NCI-H2107 treated with DMSO at 0.1 percent for 48 hours (cell line): ENCODE measurements around the gene SMAP2.
"Not testable (repeated sequence)": the region's sequence is repeated elsewhere in the genome, so short reads cannot be mapped to it uniquely, and the experiment has no call there.

Source experiments
- DNase-seq: peaks from one replicate; lab custom pipeline; 2025; ENCODE audit not compliant: unreplicated experiment; lab: John Stamatoyannopoulos, UW

The SMAP2 gene

DNA sequence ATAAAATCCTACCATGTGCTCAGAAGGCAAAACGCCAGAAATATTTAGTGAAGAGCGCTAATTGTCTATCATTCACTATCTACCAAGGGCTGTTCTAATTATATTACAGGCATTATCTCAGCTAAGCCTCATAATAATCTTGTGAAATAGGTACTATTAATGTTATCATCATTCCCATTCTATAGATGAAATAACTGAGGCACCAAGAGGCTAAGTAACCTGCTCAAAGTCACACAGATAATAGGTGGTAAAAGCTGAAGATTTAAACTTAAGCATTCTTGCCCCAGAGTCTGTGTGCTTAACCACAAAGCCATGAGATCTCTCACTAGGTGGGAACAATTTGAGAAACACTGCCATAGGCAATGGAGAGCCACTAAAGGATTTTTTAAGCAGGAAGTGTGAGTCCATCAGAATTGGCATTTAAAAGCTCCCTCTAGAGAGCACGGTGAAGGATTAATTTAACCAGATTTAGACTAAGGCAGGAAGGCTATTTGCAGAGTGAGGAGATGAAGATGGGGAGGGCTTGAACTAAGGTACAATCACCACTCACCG is 1.7 kb upstream of the SMAP2 start:
- DNase-seq, result no peak

DNA sequence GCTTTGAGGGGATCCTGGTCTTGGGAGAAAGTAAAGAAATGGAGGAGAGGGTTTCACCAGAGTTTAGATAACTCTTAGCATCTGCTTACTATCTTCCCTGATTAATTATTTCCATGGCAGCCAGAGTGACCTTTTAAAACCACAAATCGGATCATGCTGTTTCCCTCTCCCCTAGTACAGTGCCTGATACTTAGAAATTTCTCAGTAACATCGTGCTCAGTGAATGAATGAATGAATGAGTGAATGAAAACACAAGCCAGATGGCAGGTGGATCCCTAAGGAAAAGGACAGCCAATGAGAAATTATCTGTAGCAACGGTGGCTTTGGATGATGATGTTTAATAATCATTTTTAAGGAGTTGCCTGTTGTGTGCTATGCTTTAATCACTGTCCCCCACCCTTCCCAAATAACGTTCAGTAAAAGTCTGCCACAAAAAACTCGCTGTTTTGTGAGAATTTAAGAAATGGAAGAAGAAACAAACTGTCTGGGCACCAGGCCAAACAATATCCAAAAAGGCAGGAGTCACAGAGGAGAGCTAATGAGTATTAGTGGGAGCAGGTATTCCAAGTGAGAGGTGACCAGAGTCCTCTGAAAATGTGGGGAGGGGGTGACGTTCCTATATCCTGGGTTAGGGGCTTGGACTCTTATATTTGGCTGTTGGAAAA is 737 bp upstream of the SMAP2 start:
- no peak for DNase-seq

DNA sequence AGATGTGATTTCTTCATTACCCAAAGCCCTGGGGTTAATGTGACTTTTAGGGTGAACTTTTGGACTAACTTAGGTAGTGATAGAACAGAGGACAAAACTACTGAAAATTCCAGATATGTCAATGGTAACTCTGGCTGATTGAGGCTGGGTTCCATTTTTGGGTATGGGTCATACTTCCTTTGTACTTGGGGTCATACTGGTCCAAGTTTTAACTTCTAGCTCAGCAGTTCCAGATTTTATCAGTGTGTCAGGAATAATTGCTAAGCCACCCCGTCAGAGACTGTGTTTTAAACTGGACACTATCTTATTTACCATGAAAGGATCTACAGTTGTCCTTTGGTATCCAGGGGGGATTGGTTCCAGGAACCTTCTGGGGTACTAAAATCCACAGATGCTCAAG is 4.0 kb downstream of the SMAP2 start:
- DNase-seq, result no peak

DNA sequence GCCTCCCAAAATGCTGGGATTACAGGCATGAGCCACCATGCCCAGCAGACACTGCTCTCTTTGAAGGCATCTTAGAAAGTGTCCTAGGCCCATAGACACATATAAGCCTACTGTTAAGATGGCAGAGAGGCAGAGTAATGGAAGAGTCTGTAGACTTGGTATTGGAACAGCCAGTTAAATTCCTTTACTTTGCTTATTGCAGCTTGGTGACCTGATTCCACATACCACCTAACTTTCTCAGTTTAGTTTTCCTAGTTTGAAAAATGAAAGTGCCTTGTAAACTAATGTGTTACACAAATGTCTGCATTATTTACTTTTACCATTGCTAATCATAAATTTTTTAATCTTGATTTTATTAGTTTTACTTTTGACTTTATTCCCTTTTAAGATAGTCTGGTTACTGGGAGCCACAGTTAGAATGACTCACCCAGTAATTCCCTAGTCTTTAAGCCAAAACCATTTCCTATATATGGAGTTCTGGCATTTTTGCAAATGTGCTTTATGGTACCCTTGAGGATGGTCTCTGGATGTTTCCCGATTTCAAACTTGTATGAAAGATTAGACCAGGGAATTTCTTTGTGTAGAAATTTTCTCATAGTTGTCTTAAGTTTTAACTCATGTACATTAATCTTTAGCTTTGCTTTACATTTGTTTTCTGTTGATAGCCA is 6.4 kb downstream of the SMAP2 start:
- DNase-seq, result no peak

DNA sequence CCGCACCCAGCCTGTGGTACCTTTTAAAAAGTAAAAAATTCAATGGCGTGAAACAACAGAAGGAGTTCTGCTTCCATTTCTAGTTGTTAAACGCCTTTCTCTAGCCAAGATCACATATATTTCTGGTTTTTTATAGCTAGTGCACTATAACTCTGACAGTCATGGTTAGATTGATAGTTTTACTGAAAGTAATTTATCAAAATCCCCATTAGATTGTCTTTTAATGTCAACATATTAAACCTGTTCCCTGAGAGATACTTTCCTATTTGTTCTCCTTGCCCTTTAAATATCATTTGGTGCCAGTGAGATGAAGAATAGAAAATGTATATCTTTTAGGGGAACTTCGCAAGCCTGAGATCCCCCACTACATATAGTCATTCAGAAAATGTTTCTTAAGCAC is 7.3 kb downstream of the SMAP2 start:
- DNase-seq, result no peak

DNA sequence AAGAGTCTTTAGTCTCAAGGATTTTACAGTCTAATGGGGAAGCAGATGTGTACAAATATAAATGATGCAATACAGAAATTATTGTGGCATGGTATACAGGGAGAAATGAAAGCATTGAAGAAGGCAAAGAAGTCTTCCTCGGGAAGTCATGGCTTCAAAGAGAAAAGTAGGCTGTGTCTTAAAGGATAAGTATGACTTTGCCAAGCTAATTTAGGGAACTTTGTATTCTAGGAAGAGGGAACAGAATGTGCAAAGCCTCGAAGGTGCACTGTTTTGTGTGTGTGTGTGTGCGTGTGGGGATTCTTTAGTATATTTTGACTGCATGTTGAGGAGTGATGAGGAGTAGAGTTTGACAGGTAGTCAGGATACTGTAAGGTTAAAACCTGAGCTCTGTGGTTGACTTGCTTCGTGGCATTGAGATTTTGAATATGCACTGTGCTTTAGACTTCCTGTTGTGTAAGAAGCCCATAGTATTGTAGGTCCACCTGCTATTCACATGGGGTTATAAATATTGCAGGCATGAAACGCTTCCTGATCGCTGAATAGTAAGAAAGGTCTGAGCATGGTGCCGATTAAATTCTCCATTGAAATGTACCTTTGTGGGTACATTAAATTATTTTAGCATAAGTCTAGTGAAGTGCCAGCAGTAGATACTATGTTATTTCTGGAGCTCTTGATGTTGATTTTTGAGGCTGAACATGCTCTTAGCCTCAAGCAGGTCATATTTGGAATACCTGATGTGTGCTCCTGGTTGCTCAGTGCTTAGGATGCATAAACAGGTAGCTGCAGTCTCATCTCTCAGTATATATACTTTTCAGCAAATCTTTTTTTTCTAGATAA is 8.0 kb downstream of the SMAP2 start:
- no peak for DNase-seq

DNA sequence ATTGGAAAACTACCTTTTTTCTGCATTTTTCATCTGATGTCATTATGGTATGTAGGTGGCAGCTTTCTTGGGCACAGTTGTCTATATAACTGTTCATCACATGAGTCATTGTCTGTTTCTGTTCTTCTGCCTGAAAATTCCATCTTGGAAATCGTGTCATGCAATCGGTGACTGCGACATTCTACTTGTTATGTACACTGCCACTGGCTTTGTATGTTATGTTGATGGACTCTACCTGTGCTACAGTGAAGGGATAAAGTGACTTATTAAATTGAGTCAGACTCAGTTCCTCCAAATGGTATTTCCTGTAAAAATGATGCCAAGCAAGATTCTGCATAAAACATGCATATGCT is 8.6 kb downstream of the SMAP2 start:
- DNase-seq, result no peak

DNA sequence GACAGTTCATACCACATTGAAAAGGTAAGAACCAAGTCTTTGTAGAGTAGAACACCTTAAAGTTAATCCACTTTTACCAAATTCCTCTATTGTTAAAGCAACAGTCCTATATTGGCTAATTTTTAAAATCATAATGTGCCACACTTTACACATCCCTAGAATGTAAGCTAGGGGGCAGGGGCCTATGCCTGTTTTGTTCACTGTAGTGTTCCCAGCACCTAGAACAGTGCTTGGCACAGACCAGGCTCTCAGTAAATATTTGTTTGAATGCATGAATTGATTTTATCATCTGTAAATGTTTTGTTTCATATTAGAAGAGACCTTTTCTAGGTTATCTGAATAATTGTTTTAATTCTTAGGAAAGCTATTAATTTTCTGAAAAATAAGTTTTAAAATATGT is 9.1 kb downstream of the SMAP2 start:
- no peak for DNase-seq

DNA sequence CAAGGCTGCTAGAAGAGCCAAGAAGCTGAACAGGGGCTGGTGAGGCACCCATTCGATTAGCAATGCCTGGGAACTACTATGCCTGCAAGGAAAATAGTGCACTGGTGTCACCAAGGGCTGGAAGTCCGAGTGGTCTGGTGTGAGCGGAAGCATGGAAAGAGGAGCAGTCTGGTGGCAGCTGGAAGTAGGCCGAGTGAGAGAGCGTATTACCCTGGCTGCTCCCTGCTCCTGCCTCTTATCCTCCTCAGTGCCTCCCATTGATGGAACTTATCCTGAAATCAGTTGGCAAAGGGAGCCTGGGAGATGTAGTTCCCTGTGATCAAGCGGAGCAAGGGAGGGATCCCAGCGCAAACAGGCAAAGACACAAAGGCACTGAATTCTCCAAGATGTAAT is 9.6 kb downstream of the SMAP2 start:
- no peak for DNase-seq

DNA sequence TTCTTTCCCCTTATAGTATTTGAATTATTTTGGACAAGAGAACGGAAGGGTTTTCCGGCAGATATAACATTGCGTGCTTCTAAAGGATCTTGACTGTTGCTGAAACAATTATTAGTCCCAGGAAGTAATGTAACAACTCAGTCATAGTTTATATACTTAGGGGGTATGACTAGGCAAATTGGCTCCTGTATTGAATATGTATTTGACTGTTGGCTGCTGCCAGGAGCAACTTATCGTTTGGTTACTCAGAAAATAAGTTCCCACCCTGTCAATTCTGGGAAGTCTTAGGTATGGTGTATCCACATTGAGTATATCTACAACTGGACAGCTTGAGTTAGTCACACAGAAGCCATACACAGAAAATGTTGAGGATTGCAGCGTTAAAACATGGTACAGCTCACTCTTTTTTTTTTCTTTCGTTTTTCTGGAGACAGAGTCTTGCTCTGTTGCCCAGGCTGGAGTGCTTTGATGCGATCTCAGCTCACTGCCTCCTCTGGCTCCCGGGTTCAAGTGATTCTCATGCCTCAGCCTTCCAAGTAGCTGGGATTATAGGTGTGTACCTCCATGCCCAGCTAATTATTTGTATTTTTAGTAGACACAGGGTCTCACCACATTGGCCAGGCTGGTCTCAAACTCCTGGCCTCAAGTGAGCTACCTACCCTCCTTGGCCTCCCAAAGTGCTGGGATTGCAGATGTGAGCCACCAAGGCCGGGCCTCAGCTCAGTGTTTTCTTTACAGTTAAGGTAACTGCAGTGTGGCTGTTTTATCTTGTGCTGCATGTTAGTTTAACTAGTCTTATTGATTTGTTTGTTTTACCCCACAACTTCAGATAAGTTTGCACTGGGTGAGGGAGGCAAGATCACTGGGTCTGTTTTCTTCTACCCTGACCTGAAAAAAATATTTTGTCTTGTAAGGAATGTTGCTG is 10.2 kb downstream of the SMAP2 start:
- no peak for DNase-seq

DNA sequence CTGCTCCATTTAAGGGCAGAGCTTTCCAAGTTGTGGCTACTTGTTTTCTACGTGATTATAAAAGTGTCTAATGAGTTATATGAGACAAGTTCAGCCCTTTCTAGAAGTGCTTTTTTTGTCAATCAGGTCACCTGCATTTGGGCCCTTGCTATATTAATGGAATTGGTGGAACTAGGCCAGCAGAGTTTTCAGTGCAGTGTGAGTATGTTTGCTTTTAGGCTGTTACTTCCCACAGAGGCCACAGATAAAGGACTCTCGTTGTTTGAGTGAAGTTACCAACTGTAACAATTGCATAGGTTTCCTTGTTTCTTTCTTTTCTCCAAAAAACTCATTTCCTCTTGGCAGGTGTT is 10.9 kb downstream of the SMAP2 start:
- peak; percentile 76 for DNase-seq

DNA sequence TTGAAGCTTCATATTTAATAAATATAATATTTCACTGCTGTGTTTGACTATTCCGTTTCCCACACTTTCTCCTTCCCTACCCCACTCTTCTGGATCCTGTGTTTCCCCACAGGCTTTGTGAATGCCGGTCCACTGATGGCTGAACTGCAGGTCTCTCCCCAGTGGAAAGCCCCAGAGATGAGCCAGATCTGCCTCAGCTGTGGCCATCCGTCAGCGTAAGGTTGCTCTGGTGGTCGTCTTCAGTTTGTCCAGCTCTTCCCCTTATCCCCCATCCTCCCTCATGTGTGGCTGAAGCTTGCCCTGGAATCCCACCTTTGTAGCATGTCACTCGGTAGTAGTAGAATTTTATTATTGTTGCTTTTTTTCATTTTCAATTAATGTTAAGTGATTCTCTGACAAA is 11.4 kb downstream of the SMAP2 start:
- DNase-seq, result no peak

DNA sequence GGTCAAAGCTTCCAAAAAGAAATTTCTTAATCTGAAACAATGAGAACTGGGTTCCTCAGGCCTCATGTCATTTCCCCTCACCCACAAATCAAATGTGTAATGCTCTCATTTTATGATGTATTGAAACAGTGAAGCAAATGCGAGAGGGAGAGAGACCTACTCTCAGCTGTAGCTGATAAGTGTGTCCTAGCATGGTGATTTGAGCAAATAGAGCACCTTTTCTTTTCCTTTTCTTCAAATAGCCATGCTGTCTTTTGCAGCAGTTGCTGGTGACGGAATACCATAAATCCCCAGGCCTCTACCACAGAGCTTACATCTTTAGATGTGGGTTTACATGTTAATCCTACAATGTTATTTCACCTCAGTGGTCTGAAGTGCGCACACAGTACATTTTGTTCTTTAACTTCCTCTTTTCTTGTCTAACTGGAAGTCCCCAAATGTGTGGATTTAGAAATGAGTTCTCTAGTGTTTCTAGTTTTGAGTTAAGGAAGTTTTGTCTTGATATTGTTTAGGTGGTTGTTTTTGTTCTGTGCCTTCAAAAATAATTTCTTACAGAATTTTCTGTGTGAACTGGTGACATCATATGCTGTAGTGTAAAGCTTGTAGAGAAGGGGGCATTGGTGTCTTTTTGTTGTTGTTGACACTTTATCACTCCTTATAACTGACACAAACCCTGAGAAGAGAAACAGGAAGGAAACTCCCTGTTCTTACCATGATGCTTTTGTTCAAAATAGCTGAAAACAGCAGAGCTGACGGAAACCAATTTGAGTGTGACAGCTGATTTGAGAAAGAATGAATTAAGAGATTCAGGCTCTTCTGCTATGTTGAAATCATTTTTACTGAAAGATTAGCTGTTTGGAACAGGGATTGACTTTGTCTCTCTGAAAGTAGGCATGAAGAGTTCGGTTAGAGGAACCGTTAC is 12.2 kb downstream of the SMAP2 start:
- no peak for DNase-seq

DNA sequence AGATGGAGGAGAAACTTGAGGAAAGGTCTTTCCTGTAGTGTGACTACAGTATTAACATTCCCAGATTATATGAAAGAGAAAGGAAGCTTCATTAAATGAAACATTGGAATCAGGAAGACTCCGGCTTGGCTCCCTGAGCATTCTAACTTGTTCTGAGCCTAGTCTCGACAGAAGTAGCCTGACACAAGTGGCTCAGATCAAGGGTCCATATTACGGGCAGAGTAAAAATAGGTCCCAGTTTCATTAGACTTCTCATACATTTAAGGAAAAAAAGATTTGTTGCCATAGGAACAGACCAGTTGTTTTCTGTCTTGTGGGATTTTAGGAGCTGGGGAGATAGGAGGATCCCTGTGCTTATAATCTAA is 12.8 kb downstream of the SMAP2 start:
- DNase-seq, result no peak

DNA sequence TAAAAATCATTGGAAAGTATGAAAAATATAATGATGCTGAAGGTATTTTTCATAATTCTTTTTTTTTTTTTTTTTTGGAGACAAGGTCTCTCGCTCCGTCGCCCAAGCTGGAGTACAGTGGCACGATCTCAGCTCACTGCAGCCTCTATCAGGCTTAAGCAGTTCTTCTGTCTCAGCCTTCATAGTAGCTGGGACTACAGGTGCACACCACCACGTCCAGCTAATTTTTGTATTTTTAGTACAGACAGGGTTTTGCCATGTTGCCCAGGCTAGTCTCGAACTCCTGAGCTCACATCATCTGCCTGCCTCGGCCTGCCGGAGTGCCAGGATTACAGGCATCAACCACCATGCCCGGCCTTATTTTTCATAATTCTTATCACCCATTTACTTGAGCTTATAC is 13.3 kb downstream of the SMAP2 start:
- no peak for DNase-seq

DNA sequence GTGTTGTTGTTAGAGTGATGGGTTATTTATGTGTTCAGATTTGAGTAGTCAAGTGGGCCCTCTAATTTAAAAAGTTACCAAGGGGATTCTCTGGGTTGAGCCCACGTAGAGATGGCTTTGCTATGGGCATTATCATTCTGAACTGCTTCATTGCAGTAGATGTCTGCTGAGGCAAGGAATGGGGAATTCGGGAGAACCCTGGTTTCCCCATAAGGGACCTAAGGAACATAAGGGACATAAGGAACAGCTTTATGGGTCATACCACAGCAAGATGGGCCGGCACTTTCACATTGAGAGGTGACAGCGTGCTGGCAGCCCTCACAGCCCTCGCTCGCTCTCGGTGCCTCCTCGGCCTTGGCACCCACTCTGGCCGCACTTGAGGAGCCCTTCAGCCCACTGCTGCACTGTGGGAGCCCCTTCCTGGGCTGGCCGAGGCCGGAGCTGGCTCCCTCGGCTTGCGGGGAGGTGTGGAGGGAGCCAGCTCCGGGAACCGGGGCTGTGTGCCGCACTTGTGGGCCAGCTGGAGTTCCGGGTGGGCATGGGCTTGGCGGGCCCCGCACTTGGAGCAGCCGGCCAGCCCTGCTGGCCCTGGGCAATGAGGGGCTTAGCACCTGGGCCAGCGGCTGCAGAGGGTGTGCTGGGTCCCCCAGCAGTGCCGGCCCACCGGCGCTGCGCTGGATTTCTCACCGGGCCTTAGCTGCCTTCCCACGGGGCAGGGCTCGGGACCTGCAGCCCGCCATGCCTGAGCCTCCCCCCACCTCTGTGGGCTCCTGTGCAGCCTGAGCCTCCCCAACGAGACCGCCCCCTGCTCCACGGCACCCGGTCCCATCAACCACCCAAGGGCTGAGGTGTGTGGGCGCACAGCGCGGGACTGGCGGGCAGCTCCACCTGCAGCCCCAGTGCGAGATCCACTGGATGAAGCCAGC is 14.1 kb downstream of the SMAP2 start:
- not testable (repeated sequence) for DNase-seq

DNA sequence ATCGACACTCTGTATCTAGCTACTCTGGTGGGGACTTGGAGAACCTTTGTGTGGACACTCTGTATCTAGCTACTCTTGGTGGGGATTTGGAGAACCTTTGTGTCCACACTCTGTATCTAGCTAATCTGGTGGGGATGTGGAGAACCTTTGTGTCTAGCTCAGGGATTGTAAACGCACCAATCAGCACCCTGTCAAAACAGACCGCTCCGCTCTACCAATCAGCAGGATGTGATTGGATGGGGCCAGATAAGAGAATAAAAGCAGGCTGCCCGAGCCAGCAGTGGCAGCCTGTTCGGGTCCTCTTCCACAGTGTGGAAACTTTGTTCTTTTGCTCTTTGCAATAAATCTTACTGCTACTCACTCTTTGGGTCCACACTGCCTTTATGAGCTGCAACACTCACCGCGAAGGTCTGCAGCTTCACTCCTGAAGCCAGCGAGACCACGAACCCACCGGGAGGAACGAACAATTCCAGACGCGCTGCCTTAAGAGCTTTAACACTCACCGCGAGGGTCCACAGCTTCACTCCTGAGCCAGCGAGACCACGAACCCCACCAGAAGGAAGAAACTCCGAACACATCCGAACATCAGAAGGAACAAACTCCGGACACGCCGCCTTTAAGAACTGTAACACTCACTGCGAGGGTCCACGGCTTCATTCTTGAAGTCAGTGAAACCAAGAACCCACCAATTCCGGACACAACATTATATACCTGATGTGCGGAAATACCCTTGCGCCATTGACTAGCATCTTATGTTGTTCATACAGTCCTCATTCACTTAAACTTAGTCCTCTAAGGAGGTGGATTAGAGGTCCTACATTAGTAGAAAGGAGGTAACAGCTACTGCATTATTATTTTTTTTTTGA is 15.2 kb downstream of the SMAP2 start:
- DNase-seq, result not testable (repeated sequence)

DNA sequence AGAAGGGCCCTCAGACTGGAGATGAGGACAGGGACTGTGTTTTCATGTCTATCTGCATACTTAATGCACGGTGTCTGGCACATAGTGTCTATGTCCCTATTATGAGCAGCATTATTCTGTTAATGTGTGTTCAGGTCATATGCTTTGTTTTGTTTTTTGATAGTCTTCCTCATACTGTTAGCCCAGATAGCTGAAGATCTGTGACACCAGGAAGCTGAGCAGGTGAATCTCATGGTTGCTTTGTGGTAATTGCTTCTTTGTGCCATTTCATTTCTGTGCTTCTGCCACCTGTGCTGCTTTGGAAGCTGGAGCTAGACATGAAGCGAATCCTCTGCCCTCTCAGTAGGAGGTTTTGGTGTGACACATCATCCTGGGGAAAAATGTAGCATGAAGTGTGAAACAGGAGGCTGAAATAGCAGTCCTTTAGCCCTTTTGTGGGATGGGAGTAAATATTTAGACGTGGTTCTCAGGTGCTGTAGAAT is 15.8 kb downstream of the SMAP2 start:
- DNase-seq, result peak; percentile 65
